IgD-negative memory B cell (primary cell): ENCODE measurements around the gene FGF10. TPM values are rescaled to one million over a fixed set of nuclear protein-coding genes. Genes with fewer than 3 reads are reported as not detected.

Experiments used
- H3K27ac Mint-ChIP-seq, 3 donors: one replicate each; pipeline ENCODE4 v1.8.0; 2020 to 2022; ENCODE audit warnings: mild to moderate bottlenecking in 3 of 3, mixed read lengths in 3 of 3, moderate library complexity in 1 of 3
- H3K27me3 Mint-ChIP-seq: one replicate; pipeline ENCODE4 v1.8.0; 2021; ENCODE audit warnings: mixed read lengths
- H3K36me3 Mint-ChIP-seq: one replicate; pipeline ENCODE4 v1.8.0; 2020; ENCODE audit warnings: mild to moderate bottlenecking, mixed read lengths
- H3K4me1 Mint-ChIP-seq, 3 donors: one replicate each; pipeline ENCODE4 v1.8.0; 2020 to 2022; ENCODE audit warnings: mixed read lengths in 3 of 3, mild to moderate bottlenecking in 1 of 3
- H3K4me3 Mint-ChIP-seq, 4 donors: one replicate each; pipeline ENCODE4 v1.8.0; 2020 to 2022; ENCODE audit warnings: mild to moderate bottlenecking in 4 of 4, mixed read lengths in 4 of 4, moderate library complexity in 3 of 4
- H3K9me3 Mint-ChIP-seq, 3 donors: one replicate each; pipeline ENCODE4 v1.8.0; 2020 to 2021; ENCODE audit warnings: mixed read lengths in 3 of 3, mild to moderate bottlenecking in 1 of 3
- polyA plus RNA-seq: library from polyadenylated mRNA; unstranded; fragments of 300-500 nt; fragmentation: Illumina TruSeq; gene quantifications from one replicate; pipeline ENCODE4 v1.2.3, GENCODE V29; 2021

FGF10 gene
- polyA plus RNA-seq, 1 donor from 2014 or later: not detected

DNA sequence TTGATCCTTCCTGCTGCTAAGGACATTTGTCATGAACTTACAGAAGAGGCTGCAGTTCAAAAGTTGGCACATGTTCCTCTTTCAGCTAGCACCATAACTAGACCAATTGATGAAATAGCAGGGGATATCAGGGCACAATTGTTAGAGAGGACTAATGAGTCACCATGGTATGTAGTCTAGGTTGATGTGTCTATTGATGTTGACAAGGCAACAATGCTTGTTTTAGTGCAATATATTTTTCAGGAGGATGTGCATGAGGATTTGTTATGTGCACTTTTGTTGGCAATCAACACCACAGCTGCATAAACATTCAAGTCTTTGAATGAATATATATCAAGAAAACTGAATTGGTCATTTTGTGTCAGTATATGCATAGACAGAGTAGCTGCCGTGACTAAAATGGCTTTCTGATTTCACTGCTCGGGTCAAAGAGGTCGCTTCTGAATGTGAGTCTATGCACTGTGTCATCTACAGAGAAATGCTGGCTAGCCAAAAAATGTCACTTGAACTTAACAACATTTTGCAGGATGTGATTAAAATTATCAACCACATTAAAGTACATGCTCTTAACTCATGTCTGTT is 68.0 kb downstream of the FGF10 start:
- Mint-ChIP-seq H3K9me3 (peaks cover 1 to 5% (median 3%) of the 10 kb centered on the region in 3 donors), H3K4me3 (no peak overlapping the region), H3K27ac (no peak overlapping the region), H3K36me3 (no peaks in the 10 kb centered on the region), H3K27me3 (no peaks in the 10 kb centered on the region), H3K4me1 (no peaks in the 10 kb centered on the region)

DNA sequence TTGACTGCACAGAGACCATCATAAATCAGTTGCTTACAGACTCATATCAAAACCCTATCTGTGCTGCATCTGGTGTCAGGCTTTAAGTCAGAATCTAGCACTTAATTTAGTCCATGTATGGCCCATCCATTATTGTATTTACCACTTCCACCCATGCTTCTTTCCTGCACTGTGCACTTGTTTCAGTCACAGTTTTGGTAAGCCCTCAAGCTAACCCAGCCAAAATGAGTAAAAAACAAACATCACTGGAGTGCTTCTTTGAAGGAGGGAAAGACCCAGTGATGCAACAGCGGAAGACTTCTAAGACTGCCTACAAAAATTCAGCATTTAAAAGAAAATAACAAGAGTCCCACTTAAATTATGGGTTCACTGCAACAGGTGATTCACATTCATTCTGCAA is 69.0 kb downstream of the FGF10 start:
- H3K4me1 Mint-ChIP-seq: no peaks in the 10 kb centered on the region
- H3K27ac Mint-ChIP-seq: no peak overlapping the region
- H3K4me3 Mint-ChIP-seq: no peak overlapping the region
- H3K27me3 Mint-ChIP-seq: no peaks in the 10 kb centered on the region
- peaks cover 1 to 5% (median 3%) of the 10 kb centered on the region in 3 donors for H3K9me3 Mint-ChIP-seq
- H3K36me3 Mint-ChIP-seq: no peaks in the 10 kb centered on the region

DNA sequence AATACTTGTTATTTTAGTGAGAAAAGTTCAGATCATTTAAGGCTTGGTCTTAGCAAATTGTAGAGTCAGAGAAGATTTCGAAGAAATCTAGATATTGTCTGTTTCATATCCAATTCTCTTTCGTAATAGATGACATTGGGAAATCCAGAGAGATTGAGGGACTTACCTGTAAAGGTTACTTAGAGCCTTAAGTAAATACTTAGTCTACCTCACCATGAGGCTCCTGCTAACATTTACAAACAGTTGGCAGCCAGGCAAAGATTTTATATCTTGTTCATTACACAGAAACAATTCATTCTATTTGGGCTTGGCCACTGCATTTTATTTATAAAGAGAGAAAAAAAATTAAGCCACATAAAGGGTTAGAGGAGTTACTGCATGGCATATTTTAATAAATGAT is 70.3 kb downstream of the FGF10 start:
- Mint-ChIP-seq H3K36me3 (no peaks in the 10 kb centered on the region), H3K9me3 (peaks cover 1 to 5% (median 3%) of the 10 kb centered on the region in 3 donors), H3K4me3 (no peak overlapping the region), H3K27ac (no peak overlapping the region), H3K4me1 (no peaks in the 10 kb centered on the region), H3K27me3 (no peaks in the 10 kb centered on the region)

DNA sequence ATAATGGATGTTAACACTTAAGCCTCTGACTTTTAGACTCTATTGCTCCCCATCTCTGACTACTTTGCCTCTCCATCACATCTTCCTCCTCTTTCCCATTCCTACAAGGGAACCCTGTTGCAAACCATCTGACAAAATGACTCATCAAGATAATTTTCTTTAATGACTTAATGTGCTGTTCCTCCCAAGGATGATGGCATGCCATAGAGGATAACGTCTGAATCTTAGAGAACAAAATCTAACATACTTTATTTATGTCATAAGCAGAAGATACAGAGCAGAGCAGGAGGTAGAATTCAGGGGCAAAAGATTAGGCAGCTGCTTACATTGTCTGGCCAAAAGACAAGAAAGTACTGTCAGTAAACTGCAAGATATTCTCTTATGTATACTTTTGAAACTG is 76.8 kb downstream of the FGF10 start:
- Mint-ChIP-seq H3K27ac (no peak overlapping the region), H3K4me1 (no peaks in the 10 kb centered on the region), H3K9me3 (peaks cover 0 to 13% (median 0%) of the 10 kb centered on the region in 3 donors), H3K27me3 (no peaks in the 10 kb centered on the region), H3K36me3 (no peaks in the 10 kb centered on the region), H3K4me3 (no peak overlapping the region)

DNA sequence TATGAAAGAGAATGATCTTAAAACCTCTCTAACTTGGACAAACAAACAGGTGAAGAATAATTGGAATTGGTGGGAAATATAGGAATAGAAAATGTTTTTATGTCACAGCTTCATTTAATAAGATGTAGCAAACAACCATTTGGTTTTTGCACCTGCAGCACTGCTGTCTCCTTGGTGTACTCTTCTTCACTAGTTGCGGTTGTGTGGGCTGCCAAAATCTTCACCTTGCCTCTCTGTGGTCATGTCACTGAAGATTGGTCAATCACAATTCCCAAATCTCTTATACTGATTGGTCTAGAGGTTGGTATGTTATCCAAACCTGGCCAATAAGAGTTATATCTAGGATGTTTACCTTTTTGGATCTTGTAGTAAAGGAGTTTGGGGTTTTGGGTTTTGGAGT is 88.7 kb downstream of the FGF10 start:
- Mint-ChIP-seq H3K36me3 (no peaks in the 10 kb centered on the region), H3K4me1 (no peaks in the 10 kb centered on the region), H3K27ac (no peak overlapping the region), H3K9me3 (peaks cover 0 to 5% (median 0%) of the 10 kb centered on the region in 3 donors), H3K4me3 (no peak overlapping the region), H3K27me3 (no peaks in the 10 kb centered on the region)

DNA sequence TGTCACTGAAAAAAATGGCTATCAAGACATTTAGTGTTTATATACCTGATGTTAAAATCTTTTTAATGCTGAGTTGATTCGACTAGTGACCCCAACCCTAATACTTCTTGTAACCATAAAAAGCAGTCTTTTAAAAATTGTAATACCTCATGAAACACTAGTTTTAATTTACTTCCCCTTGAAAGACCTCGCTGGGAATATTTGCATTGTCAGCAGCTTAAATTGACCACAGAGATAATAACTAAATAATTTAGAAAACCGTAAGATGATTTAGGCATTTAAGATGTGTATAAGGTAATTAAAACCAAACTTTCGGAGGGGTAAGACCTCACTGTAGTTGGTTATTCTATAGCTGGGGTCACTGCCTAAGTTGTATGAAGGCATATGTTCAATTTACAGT is 89.8 kb downstream of the FGF10 start:
- no peaks in the 10 kb centered on the region for H3K4me1 Mint-ChIP-seq
- H3K27me3 Mint-ChIP-seq: no peaks in the 10 kb centered on the region
- no peak overlapping the region for H3K27ac Mint-ChIP-seq
- H3K36me3 Mint-ChIP-seq: no peaks in the 10 kb centered on the region
- H3K9me3 Mint-ChIP-seq: peaks cover 0 to 5% (median 0%) of the 10 kb centered on the region in 3 donors
- no peak overlapping the region for H3K4me3 Mint-ChIP-seq

DNA sequence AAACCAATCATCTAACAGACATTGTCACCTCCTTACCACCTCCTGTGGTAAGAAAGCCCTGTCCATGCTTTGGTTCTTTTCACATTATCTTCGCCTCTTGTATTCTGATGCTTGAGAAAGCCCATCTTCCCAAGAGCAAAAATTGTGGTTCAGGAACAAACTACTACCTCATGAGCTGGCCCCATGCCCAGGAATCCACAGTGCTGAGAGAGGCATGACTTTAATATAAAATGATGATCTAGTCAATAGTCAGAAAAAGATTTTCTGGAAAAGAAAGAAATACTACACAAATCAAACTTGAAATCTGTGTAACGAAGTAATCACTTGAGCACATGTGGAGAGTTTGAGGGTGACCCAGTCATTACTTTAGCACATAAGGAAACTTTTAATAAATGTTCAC is 94.7 kb downstream of the FGF10 start:
- Mint-ChIP-seq H3K27ac (no peak overlapping the region), H3K4me3 (no peak overlapping the region), H3K27me3 (no peaks in the 10 kb centered on the region), H3K36me3 (no peaks in the 10 kb centered on the region), H3K9me3 (peaks cover 0 to 8% (median 2%) of the 10 kb centered on the region in 3 donors), H3K4me1 (no peaks in the 10 kb centered on the region)

DNA sequence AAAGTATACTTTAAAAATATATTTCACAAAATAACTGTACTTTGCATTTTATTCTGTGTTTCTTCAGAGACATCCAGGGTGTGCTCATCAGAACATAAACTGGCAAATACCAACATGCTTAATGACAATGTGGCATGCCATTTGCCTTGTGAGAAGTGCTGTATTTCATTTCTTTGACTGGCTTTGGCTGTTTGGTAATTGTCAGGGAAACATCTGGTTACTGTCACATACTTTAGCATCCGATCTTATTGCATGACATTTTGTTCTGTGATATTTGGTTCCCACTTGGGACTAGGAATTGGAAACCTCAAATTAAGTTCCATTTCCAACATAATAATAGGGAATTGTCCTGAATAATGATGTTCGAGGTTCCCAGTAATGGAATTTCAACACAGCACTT is 96.5 kb downstream of the FGF10 start:
- Mint-ChIP-seq H3K4me3 (no peak overlapping the region), H3K4me1 (no peaks in the 10 kb centered on the region), H3K36me3 (no peaks in the 10 kb centered on the region), H3K27me3 (no peaks in the 10 kb centered on the region), H3K27ac (no peak overlapping the region), H3K9me3 (peaks cover 0 to 11% (median 5%) of the 10 kb centered on the region in 3 donors)

DNA sequence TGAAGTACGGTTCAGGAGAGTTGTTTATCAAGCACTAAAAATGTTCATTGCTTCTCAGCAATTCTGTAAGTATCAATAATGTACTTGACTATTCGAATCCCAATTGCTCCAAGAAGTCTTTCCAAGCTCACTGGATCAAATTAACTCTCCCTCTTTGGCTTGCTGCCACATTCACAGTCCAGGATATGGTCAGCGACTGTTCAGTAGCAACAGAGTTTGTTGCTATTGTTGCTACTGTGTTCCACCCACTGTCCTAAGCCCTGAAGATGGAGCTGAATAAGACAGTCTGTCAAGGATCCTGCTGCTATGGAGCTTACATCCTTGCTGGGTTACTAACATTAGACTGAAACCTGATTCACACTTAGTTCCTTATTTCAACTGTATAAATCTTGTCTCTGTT is 110.8 kb downstream of the FGF10 start:
- Mint-ChIP-seq H3K9me3 (peaks cover 0 to 10% (median 2%) of the 10 kb centered on the region in 3 donors), H3K27me3 (no peaks in the 10 kb centered on the region), H3K4me1 (no peaks in the 10 kb centered on the region), H3K4me3 (no peak overlapping the region), H3K27ac (no peak overlapping the region), H3K36me3 (no peaks in the 10 kb centered on the region)

DNA sequence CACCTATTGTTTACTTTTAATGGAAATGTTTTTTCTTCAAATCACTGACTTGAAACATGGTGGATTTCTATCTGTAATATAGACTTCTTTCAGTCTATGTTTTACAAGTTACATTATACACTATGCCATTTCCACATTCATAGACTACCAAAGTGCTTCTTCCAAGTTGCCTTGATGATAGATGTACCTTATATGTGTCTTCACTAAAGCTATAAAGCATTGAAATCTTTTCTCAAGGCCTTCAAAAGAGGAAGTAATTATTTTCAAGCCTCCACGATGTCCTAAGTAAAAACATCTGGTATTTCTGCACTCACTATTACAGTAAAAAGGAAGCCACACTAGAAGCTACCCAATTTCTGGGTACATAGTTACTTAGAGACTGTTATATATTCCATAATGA is 113.3 kb downstream of the FGF10 start:
- no peaks in the 10 kb centered on the region for H3K36me3 Mint-ChIP-seq
- H3K4me3 Mint-ChIP-seq: no peak overlapping the region
- no peaks in the 10 kb centered on the region for H3K4me1 Mint-ChIP-seq
- H3K27ac Mint-ChIP-seq: no peak overlapping the region
- no peaks in the 10 kb centered on the region for H3K27me3 Mint-ChIP-seq
- peaks cover 2 to 7% (median 3%) of the 10 kb centered on the region in 3 donors for H3K9me3 Mint-ChIP-seq

DNA sequence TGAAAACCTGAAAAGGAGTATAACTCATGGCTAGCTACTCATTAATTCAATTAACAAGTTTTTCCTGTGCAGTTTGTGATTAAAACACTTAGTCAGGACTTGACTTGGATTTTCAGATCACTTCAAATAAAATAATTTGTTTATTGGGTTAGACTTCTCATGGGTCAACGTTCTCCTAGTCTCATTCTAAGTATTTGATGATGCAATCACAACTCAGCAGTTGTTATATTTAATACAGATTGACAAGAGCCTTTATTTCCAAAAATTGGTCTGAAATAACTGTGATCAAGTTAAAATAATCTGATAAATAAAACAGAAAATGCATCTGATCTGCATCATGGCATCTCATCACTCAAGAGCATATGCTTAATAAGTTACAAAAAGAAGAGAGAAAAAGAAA is 113.9 kb downstream of the FGF10 start:
- no peak overlapping the region for H3K4me3 Mint-ChIP-seq
- no peaks in the 10 kb centered on the region for H3K27me3 Mint-ChIP-seq
- no peak overlapping the region for H3K27ac Mint-ChIP-seq
- H3K9me3 Mint-ChIP-seq: peaks cover 2 to 10% (median 3%) of the 10 kb centered on the region in 3 donors
- H3K4me1 Mint-ChIP-seq: no peaks in the 10 kb centered on the region
- H3K36me3 Mint-ChIP-seq: no peaks in the 10 kb centered on the region

DNA sequence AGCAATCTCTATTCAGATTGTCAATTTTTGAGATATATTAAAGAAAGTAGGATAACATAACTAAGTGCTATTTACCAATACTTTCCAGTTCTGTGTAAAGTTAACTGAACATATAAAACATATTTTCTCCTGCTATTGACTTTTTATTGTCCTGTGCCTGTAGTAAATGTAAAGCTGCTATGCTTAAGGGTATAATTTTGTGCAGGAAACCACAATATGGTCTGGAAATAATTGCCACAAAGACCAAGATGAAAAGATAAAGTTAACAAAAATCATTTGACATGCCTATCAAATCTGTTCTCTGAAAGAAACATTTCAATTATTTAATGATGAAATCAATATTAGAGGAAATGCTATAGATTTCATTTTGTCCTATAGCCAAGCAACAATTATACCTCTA is 121.3 kb downstream of the FGF10 start:
- Mint-ChIP-seq H3K4me3 (no peak overlapping the region), H3K27ac (no peak overlapping the region), H3K9me3 (peaks cover 0 to 3% (median 2%) of the 10 kb centered on the region in 3 donors), H3K27me3 (no peaks in the 10 kb centered on the region), H3K36me3 (no peaks in the 10 kb centered on the region), H3K4me1 (no peaks in the 10 kb centered on the region)

DNA sequence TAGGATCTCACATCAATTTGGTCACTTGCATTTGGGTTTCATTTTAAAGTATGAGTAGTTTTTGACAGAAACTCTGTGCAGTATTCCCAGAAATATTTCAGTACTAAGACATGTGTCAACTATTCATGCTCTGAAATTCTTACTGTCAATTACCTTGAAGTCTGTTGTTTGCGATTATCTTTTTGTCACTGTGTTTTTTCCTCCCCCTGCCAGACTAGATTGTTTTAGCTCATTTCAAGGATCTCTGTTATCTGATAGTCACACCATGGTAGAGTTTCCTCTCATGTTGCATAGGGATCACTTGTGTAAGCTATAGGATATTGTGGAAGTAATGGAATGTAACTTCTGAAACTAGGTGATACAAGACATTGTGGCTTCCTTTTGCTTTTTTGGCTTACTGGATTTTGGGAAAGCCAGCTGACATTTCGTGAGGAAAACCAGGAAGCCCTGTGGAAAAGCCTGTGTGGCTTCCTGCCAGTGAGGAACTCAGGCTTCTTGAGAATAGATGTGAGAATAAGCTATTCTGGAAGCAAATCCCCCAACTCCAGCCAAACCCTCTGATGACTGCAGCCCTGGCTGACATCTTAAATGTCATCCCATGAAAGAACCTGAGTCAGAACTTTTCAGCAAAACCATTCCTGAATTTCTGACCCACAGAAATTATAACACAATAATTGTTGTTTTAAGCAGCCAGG is 122.2 kb downstream of the FGF10 start:
- no peaks in the 10 kb centered on the region for H3K27me3 Mint-ChIP-seq
- H3K4me3 Mint-ChIP-seq: no peak overlapping the region
- no peak overlapping the region for H3K27ac Mint-ChIP-seq
- peaks cover 0 to 3% (median 0%) of the 10 kb centered on the region in 3 donors for H3K9me3 Mint-ChIP-seq
- peaks cover 2% of the 10 kb centered on the region for H3K36me3 Mint-ChIP-seq
- no peaks in the 10 kb centered on the region for H3K4me1 Mint-ChIP-seq

DNA sequence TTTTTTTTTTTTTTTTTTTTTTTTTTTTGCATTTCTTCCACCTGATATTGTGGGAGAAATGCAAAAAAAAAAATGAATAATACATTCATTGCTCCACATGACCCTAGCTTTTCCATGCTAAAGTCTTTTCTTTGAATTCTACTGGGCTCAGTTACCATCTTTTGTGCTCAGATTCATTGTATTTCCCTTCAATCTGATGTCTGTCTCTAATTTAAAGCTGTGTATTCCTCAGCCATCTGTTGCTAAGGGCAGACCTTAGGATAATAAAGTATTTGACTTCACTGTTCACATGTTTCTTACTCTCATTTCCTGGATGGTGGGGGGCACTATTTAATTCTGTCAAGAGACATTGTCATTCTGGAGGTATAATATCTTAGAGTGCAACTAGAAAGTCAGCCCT is 123.5 kb downstream of the FGF10 start:
- peaks cover 2% of the 10 kb centered on the region for H3K36me3 Mint-ChIP-seq
- H3K4me1 Mint-ChIP-seq: no peaks in the 10 kb centered on the region
- no peaks in the 10 kb centered on the region for H3K27me3 Mint-ChIP-seq
- no peak overlapping the region for H3K27ac Mint-ChIP-seq
- H3K9me3 Mint-ChIP-seq: peaks cover 0 to 1% (median 0%) of the 10 kb centered on the region in 3 donors
- no peak overlapping the region for H3K4me3 Mint-ChIP-seq

DNA sequence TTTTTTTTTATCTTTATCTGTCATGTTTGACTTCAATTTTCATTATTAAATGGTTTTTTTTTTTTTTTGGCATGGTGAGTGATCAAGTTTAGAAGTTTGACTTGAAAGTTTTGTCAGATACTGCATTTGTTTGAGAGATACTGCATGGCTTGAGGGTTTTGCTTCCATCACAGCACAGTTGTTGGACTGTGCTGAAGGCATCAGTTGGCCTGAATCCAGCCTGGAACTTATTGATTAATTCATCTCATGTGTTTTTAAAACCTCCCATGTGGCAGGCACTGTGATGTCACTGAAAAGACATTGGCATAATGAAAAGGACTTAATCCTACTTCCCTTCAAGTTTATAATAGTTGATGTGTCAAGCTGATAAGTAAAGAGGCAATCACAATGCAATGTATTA is 128.4 kb downstream of the FGF10 start:
- no peak overlapping the region for H3K27ac Mint-ChIP-seq
- H3K27me3 Mint-ChIP-seq: no peaks in the 10 kb centered on the region
- no peaks in the 10 kb centered on the region for H3K9me3 Mint-ChIP-seq
- H3K4me1 Mint-ChIP-seq: no peaks in the 10 kb centered on the region
- peaks cover 2% of the 10 kb centered on the region for H3K36me3 Mint-ChIP-seq
- H3K4me3 Mint-ChIP-seq: no peak overlapping the region

DNA sequence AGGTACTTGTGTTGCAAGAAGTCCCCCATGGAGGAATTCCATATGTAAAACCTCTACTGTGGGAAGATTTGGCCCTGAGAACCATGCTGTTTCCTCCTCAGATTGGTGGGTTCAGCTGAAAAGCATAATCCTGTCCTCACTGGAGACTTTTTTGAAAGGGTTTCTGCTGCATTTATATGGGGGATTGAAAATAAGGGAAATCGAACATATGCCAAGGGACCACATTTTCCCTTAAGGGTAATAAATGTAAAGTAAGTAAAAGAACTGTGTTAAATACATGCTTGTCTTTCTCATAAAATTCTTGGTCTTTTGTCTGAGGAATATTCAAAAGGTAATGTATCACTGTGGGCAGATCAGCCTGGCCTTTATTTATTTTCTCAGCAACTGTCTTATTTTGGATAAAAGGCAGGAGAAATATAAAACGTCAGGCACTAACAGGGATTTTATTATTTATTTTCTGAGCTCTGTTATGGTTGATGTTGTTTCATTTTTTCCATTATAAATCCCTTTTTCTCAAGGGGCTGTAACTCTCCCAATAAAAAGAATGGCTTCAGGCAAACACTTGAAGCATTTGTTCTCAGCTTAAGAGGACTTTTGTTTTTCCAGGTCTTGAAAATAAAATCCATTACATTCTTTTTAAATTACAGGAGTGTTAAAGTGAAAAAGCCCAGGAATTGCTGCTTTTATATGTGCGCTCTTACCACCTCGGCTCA is 131.4 kb downstream of the FGF10 start:
- Mint-ChIP-seq H3K4me3 (no peak overlapping the region), H3K27ac (no peak overlapping the region), H3K4me1 (no peaks in the 10 kb centered on the region), H3K9me3 (no peaks in the 10 kb centered on the region), H3K27me3 (no peaks in the 10 kb centered on the region), H3K36me3 (peaks cover 2% of the 10 kb centered on the region)
